ENCODE results near the gene C5orf22. TPM values are rescaled to one million over a fixed set of nuclear protein-coding genes. Genes with fewer than 3 reads are reported as not detected.

Gene C5orf22
- total and polyA plus RNA-seq, 9 donors, result 5.1 to 20.8 (median 15.2) TPM

DNA sequence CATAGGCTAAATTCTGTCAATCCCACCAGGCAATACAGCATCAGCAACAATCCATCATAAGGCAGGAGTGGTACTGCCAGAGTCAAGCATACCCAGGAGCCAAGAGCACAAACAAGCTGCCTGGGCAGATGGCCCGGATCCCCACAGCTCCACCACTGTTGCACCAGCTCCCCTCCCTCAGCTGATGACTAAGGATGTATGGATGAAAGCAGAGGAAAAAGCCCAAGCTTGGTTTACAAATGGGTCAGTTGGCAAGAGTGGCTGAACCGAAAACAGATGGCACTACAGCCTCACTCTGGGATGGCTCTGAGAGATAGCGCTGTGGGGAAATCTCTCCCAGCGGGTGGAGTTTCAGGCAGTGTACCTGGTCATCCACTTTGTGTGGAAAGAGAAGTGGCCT, 29.6 kb upstream of the C5orf22 start:
- WGBS, 3 donors, result 95 to 98% (median 97%) methylated on average over 4 of the region's 4 CpGs
- Histone ChIP-seq H3K4me3 (no peak overlapping the region), H3K4me1 (ENCODE audit: insufficient read depth) (no peaks in the 10 kb centered on the region), H3K36me3 (no peaks in the 10 kb centered on the region), H3K27ac (no peak overlapping the region), H3K27me3 (no peaks in the 10 kb centered on the region), H3K9me3 (no peaks in the 10 kb centered on the region)
- intact Hi-C loops (cut with DNase I), result no loop called here
- TF ChIP-seq POLR2A (IDR thresholded peaks at IDR 0.05), result no peak
- no peak for TF ChIP-seq EP300 (IDR thresholded peaks at IDR 0.05)
- TF ChIP-seq CTCF (IDR thresholded peaks at IDR 0.05), result no peak
- DNase-seq, result no peak

GRCh38 chr5:31504529-31504928, 27.6 kb upstream of the C5orf22 start:
- Histone ChIP-seq H3K36me3 (no peaks in the 10 kb centered on the region), H3K27me3 (no peaks in the 10 kb centered on the region), H3K4me1 (ENCODE audit: insufficient read depth) (no peaks in the 10 kb centered on the region), H3K9me3 (no peaks in the 10 kb centered on the region), H3K4me3 (no peak overlapping the region), H3K27ac (no peak overlapping the region)
- no peak for DNase-seq
- TF ChIP-seq CTCF (IDR thresholded peaks at IDR 0.05) (no peak), POLR2A (IDR thresholded peaks at IDR 0.05) (no peak), EP300 (IDR thresholded peaks at IDR 0.05) (no peak)
- intact Hi-C loops (cut with DNase I), result no loop called here
- 83 to 86% (median 84%) methylated on average over 10 of the region's 10 CpGs for WGBS, 3 donors

DNA sequence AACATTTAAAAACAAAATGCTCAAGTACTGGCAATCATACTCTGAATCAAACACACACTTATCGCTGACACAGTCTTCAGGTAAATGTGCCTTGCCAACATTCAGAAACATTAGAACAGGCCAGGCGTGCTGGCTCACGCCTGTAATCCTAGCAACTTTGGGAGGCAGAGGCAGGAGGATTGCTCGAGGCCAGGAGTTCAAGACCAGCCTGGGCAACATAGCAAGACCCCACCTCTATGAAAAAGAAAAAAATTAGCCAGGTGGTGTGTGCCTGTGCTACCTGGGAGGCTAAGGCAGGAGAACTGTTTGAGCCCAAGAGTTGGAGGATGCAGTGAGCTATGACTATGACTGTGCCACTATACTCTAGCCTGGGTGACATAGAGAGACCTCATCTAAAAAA, 20.8 kb upstream of the C5orf22 start:
- H3K9me3 ChIP-seq, result no peaks in the 10 kb centered on the region
- intact Hi-C loops (cut with DNase I), result no loop called here
- no peak overlapping the region for H3K4me3 ChIP-seq
- TF ChIP-seq POLR2A (IDR thresholded peaks at IDR 0.05) (no peak), EP300 (IDR thresholded peaks at IDR 0.05) (no peak), CTCF (IDR thresholded peaks at IDR 0.05) (no peak)
- no peaks in the 10 kb centered on the region for H3K36me3 ChIP-seq
- WGBS, 3 donors, result 94 to 97% (median 94%) methylated on average over 4 of the region's 4 CpGs
- H3K27me3 ChIP-seq, result no peaks in the 10 kb centered on the region
- no peak for DNase-seq
- no peaks in the 10 kb centered on the region for H3K4me1 ChIP-seq (ENCODE audit: insufficient read depth)
- no peak overlapping the region for H3K27ac ChIP-seq

- Histone ChIP-seq H3K27ac (no peak overlapping the region), H3K4me3 (no peak overlapping the region), H3K36me3 (no peaks in the 10 kb centered on the region), H3K9me3 (no peaks in the 10 kb centered on the region), H3K4me1 (ENCODE audit: insufficient read depth) (no peaks in the 10 kb centered on the region), H3K27me3 (no peaks in the 10 kb centered on the region)
- TF ChIP-seq POLR2A (IDR thresholded peaks at IDR 0.05) (no peak), EP300 (IDR thresholded peaks at IDR 0.05) (no peak), CTCF (IDR thresholded peaks at IDR 0.05) (no peak)
- intact Hi-C loops (cut with DNase I), result no loop called here
- DNase-seq, result no peak
- WGBS, 3 donors, result 55 to 58% (median 57%) methylated on average over 1 of the region's 1 CpG
Measured at GRCh38 chr5:31516802-31517201, 15.3 kb upstream of the C5orf22 start.

- Histone ChIP-seq H3K36me3 (no peaks in the 10 kb centered on the region), H3K4me1 (ENCODE audit: insufficient read depth) (no peaks in the 10 kb centered on the region), H3K27ac (no peak overlapping the region), H3K4me3 (no peak overlapping the region), H3K9me3 (no peaks in the 10 kb centered on the region), H3K27me3 (no peaks in the 10 kb centered on the region)
- DNase-seq, result no peak
- intact Hi-C loops (cut with DNase I), result no loop called here
- TF ChIP-seq EP300 (IDR thresholded peaks at IDR 0.05), result no peak
- TF ChIP-seq CTCF (IDR thresholded peaks at IDR 0.05), result no peak
- no peak for TF ChIP-seq POLR2A (IDR thresholded peaks at IDR 0.05)
- WGBS, 3 donors, result 94 to 99% (median 97%) methylated on average over 4 of the region's 4 CpGs
Measured at GRCh38 chr5:31523041-31523440, 9.1 kb upstream of the C5orf22 start.

Data from ovary (tissue), 9 donors.